HK-2 (cell line): ENCODE measurements around the gene SH3TC1.

Source experiments
- DNase-seq: peaks from one replicate; pipeline ENCODE4 v3.0.0-alpha.2; 2018; ENCODE audit not compliant: unreplicated experiment

The SH3TC1 gene

GRCh38 chr4:8214136-8214535 lies 15.0 kb downstream of the SH3TC1 start:
- DNase-seq: no peak

GRCh38 chr4:8215001-8215427 lies 15.9 kb downstream of the SH3TC1 start:
- no peak for DNase-seq

GRCh38 chr4:8215641-8216442 lies 16.8 kb downstream of the SH3TC1 start:
- DNase-seq: no peak

DNA sequence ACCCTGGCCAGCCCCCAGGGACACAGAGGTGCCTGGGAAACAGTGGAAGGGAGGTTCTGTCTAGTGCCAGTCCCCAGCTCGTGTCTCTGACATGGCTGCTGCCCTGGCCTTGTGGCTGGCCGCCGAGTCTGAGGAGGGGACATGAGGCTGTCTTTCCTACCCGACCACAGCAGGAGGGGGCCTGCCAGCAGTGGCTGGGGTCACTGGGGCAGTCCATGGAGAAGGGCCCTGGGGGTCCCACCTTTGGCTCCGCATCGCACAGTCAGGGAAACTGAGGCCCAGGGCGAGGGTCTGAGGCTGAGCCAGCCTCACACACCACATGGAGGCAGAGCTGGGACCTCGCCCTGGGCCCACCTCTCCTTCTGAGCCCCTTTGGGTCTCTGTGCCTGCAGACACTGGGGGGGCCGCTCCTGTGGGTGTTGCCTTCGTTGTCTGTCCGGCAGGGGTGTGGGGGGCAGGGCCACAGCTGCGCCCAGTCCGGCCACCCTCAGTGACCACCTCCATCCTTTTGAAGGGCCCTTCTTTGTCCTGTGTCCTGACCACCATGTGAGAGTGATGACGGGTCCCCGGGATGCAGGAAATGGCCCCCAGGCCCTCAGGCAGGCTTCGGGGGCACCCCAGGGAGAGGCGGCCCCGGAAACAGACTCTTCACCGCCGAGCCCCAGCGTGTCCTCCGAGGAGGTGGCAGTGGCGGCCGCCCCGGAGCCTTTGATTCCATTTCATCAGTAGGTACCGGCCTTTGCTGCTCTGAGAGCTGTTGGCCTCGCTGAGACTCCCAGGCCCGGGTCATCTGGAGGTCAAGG lies 17.6 kb downstream of the SH3TC1 start:
- DNase-seq: no peak

DNA sequence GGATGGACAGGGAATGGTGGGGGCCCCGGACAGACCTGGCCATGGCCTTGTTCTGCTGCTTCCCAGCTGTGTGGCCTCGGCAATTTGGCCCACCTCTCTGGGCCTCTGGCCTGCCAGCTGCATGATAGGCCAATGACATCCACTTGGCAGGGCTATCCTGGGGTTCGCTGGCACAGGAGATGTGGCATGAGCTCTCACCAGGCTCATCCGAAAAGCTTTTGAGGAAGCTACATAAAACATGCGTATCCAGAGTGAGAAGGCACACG lies 18.1 kb downstream of the SH3TC1 start:
- no peak for DNase-seq

DNA sequence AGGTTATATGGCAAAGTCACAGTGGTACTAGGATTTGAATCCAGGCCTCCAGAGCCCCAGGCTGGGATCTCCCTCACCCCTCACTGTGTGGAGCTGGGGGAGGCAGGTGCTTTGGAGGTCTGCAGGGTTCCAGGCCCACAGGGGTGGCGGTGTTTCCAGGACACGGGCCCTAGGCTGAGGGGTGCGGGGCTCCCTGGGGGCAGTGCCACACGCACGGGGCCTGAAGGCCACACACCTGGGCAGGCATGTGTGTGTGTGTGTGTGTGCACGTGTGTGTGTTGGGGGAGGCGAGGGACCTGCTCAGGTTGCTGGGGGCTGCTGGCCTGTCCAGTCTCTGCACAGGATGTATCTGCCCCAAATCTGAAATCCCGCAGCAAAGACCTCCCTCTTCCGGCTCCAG lies 18.8 kb downstream of the SH3TC1 start:
- DNase-seq: no peak

- no peak for DNase-seq
These were observed 19.4 kb downstream of the SH3TC1 start for GRCh38 chr4:8218371-8219031.

DNA sequence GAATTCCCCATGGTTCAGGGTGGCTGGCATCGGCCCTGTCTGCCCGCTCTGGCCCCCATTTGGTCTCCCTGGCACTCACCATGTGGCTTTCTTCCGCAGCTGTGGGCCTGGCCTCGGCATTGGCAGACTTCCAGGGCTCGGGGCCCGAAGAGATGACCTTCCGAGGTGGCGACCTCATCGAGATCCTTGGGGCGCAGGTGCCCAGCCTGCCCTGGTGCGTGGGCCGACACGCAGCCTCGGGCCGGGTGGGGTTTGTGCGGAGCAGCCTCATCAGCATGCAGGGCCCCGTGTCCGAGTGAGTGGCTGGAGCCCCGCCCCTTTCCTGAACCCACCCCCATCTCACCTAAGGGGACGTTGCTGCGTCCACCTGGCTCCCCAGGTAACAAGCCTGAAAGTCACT lies 20.1 kb downstream of the SH3TC1 start:
- DNase-seq: no peak

DNA sequence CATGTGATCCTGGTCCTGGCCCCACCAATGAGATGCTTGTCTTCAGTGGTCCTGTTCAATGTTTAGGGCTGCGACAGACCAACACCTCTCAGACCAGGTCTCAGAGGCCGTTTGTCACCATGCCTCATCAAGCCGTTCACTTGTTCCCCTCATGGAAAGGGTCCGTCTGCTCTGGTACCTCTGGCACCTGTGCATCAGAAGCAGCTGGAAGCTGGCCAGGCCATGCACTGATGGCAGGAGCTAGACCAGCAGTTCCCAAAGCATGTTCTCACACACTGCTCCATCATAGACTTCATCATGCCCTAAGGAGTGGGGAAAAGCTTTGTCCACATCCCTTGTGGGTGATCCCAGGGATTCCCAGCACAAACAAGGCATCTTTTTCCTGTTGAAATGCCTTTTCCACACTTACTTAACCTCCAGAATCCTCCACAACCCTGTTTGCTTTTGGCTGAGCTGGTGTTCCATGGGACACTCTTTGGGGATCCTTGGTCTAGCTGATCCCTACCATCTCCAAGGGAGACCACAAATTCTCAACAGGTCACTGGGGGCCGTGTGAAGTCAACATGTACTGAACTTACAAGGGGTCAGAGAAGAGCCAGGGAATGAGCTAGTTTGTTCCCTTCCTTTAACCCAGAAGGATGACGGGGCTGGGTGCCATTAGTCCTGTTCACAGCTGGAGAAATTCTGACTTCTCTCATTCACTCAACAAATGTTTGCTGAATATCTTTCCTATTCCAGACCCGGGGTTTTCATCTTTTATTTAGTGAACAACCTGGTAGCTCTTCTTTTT lies 21.8 kb downstream of the SH3TC1 start:
- no peak for DNase-seq

DNA sequence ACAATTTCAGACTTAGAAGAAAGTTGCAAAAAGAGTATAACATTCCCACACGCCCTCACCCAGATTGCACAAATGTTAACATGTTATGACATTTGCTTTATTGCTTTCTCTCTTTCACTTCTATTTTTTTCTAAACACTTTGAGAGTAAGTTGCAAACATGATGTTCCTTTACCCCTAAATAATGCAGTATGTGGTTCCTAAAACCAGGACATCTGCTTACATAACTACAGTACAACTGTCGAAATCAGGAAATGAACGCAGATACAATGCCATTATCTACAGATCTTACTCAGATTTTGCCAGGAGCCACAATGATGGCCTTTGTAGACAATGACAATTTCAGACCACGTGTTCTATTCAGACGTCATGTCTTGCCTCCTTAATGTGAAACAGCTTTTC lies 22.4 kb downstream of the SH3TC1 start:
- no peak for DNase-seq

GRCh38 chr4:8221985-8222384 lies 22.9 kb downstream of the SH3TC1 start:
- DNase-seq: no peak

- DNase-seq: no peak
These were observed 23.7 kb downstream of the SH3TC1 start for GRCh38 chr4:8222609-8223388.

GRCh38 chr4:8224267-8224974 lies 25.3 kb downstream of the SH3TC1 start:
- DNase-seq: no peak

DNA sequence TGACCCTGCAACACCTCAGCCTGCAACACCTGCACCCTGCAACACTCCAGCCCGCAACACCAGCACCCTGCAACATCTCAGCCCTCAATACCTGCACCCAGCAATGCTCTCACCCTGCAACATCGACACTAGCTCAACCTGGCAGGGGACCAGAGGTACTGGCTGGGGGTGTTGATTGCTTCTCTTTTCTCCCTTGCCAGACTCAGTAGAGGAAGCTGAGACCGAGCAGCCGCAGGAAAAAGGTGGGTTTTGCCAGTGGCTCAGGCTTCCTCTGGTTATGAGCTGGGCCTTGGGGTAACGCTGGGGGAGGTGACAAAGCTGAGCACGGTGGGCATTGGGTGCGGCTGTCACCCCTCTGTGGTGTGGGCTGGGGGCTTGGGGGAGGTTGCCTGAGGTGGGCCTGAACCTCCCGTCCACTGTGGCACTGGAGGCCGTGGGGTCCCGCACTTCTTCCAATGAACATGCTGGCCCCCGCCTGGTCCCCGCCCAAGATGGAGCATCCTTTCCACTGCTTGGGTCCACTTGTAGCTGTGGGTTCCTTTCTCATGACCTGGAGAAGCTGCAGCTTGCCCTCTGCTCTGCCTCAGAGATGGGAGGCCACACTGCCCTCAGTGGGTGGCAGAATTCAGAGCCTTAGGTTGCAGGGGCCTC lies 26.0 kb downstream of the SH3TC1 start:
- no peak for DNase-seq

DNA sequence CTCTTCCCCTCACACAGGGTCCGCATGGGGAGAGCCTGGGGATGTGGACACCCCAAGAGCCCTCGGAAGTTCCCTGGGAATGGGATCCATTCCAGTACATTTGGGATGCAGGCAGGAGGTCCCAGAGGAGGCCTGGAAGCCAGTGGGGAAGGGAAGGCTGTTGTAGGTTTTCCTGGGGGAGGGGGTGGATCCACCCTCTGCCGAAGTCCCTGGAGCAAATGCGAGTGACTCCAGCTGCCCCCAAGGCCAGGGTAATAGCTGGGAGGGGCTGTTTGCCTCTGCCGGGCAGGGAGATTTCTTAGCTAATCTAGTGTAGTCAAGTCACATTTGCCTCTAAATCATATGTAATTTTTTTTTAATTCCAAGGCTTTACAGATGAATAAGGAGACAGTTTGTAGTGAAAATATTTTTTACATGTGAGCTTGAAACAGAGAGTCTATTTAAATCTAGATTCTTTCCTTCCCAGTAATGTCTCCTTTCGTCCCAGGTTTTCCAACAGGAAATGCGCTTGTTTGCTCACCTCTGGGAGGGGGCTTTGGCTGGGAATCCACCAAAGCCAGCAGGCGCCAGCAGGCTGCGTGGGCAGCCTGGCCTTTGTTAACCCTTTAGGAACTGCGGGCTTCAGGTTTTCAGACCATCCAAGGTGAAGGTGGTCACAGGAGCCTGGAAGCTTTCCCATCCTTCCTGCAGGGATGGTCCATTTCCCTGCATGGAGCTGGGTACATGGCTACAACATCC lies 26.8 kb downstream of the SH3TC1 start:
- DNase-seq: no peak

DNA sequence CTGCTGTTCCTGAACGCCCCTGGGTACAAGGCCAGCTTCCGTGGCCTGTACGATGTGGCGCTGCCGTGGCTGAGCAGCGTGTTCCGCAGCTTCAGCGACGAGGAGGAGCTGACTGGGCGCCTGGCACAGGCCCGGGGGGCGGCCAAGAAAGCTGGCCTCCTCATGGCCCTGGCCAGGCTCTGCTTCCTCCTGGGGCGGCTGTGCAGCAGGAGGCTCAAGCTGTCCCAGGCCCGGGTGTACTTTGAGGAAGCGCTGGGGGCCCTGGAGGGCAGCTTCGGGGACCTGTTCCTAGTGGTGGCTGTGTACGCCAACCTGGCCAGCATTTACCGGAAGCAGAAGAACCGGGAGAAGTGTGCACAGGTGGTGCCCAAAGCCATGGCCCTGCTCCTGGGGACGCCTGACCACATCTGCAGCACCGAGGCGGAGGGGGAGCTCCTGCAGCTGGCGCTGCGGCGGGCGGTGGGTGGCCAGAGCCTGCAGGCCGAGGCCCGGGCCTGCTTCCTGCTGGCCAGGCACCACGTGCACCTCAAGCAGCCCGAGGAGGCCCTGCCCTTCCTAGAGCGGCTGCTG lies 28.2 kb downstream of the SH3TC1 start:
- no peak for DNase-seq

GRCh38 chr4:8227771-8228318 lies 28.8 kb downstream of the SH3TC1 start:
- no peak for DNase-seq

DNA sequence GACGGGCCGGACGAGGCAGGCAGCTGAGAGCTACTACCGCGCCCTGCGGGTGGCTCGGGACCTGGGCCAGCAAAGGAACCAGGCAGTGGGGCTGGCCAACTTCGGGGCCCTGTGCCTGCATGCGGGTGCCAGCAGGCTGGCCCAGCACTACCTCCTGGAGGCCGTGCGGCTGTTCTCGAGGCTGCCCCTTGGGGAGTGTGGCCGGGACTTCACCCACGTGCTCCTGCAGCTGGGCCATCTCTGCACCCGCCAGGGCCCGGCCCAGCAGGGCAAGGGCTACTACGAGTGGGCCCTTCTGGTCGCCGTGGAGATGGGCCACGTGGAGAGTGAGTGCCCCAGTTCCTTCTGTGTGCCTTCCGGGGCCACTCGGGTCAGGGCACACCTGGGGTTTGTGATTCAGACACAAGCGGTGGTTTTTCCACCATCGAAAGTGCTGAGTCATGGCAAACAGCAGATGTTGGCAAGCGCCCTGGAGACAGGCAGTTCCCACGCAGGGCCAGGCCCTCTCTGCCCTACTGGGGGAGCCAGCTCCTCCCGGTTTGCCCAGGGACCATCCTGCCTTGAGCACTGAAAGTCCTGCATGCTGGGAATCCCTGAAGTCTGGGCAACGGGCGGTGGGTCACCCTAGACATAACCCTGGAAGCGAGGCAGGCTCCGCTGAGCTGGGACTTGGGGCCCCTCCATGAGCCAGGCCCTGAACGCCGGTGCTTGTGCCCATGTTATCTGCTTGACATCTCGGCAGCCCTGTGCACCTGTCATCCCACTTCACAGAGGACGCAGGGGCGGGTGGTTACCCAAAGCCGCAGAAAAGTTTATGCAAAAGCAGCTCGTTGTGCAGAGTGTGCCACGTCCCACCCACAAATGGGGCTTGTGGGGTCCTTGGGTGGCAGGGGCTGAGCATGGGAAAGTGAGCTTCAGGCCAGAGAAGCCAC lies 29.5 kb downstream of the SH3TC1 start:
- peak; percentile 81 for DNase-seq
